Endothelial cell of umbilical vein (primary cell): ENCODE results near the gene CDY2A.
"Not testable (repeated sequence)": the region's sequence is repeated elsewhere in the genome, so short reads cannot be mapped to it uniquely, and the experiment has no call there.

Experiments used
- CTCF ChIP-seq, 2 donors: IDR thresholded peaks; 1 replicate in 1 of 2; 2 replicates in 1 of 2; pipeline ENCODE4 v1.5.1; 2011; ENCODE audit warnings: low read length in 2 of 2, mild to moderate bottlenecking in 2 of 2, moderate library complexity in 2 of 2, control low read depth in 1 of 2, inconsistent platforms in 1 of 2, low read depth in 1 of 2; ENCODE audit not compliant: insufficient read depth in 1 of 2; ENCODE audit errors: extremely low read depth in 1 of 2
- POLR2A ChIP-seq: IDR thresholded peaks from 2 replicates; pipeline ENCODE4 v1.6.1; 2012; ENCODE audit warnings: low read depth, mild to moderate bottlenecking, control low read depth, low read length
- POLR2AphosphoS5 ChIP-seq: IDR thresholded peaks from 2 replicates; pipeline ENCODE4 v1.6.1; 2012; ENCODE audit warnings: low read depth, mild to moderate bottlenecking, control low read depth, low read length, moderate library complexity; ENCODE audit not compliant: insufficient read depth

DNA sequence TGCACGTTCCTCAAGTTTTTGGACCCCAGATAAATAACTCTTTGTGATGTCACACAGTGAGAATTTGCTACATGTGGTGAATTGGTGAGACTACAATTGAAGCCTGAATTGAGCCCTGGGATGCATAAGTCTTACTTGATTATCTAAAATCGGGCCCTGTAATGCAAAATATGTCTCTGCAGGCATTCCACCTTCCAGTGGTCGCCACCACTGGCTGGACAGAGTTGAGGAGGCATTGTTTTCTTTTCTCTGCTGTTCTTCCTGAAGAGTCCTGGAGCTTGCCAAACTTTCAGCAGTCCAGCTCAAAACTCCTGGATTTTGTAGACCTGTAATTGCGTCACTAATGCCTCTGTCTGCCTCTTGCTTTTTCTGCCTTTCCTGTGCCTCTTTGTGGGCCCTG lies 23.5 kb downstream of the CDY2A start:
- not testable (repeated sequence) for TF ChIP-seq CTCF (IDR thresholded peaks at IDR 0.05; ENCODE audit: extremely low read depth in 1 of 2, insufficient read depth in 1 of 2, low read depth in 1 of 2, low read length in 2 of 2); POLR2AphosphoS5; POLR2A
